Stimulated activated CD8-positive, alpha-beta memory T cell treated with anti-CD3 and anti-CD28 coated beads, Interleukin-7, amount 100 ng/mL, for 1 hour (primary cell): ENCODE data around the gene TMEM225B.
"Not testable (repeated sequence)": the region's sequence is repeated elsewhere in the genome, so short reads cannot be mapped to it uniquely, and the experiment has no call there.

Source experiments
- DNase-seq, 2 donors: peaks; one replicate each; pipeline ENCODE4 v3.0.0-alpha.2; 2020; ENCODE audit warnings: low read depth in 2 of 2

TMEM225B gene

DNA sequence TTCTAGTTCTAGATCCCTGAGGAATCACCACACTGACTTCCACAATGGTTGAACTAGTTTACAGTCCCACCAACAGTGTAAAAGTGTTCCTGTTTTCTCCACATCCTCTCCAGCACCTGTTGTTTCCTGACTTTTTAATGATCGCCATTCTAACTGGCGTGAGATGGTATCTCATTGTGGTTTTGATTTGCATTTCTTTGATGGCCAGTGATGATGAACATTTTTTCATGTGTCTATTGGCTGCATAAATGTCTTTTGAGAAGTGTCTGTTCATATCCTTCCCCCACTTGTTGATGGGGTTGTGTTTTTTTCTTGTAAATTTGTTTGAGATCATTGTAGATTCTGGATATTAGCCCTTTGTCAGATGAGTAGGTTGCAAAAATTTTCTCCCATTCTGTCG, 56.6 kb downstream of the TMEM225B start:
- DNase-seq: not testable (repeated sequence)

DNA sequence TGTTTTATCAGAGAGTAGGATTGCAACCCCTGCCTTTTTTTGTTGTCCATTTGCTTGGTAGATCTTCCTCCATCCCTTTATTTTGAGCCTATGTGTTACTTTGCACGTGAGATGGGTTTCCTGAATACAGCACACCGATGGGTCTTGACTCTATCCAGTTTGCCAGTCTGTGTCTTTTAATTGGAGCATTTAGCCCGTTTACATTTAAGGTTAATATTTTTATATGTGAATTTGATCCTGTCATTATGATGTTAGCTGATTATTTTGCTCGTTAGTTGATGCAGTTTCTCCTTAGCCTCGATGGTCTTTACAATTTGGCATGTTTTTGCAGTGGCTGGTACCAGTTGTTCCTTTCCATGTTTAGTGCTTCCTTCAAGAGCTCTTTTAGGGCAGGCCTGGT, 59.8 kb downstream of the TMEM225B start:
- DNase-seq: not testable (repeated sequence)
